Lung (tissue), 12 donors: ENCODE measurements around the gene MOB4. TPM values are rescaled to one million over a fixed set of nuclear protein-coding genes. Genes with fewer than 3 reads are reported as not detected.

Experiments used
- ATAC-seq: fragments of 200-7000 bp; cut with Tn5 transposase; one replicate; pipeline ENCODE4 v1.9.1; 2020; ENCODE audit warnings: moderate number of reproducible peaks; ENCODE audit not compliant: insufficient read depth, low FRiP score
- DNase-seq, 3 donors: peaks; one replicate each; pipeline ENCODE4 v3.0.0-alpha.2; 2013 to 2017
- H3K27ac ChIP-seq, 2 donors: one replicate each; pipeline ENCODE4 v1.5.1; 2013; ENCODE audit warnings: mild to moderate bottlenecking in 2 of 2, moderate library complexity in 2 of 2, control low read depth in 1 of 2, inconsistent platforms in 1 of 2, low read depth in 1 of 2, low read length in 1 of 2
- H3K27me3 ChIP-seq, 3 donors: one replicate each; pipeline ENCODE4 v1.5.1; 2013; ENCODE audit warnings: low read length in 2 of 3; ENCODE audit not compliant: control insufficient read depth in 3 of 3, insufficient read depth in 3 of 3
- H3K36me3 ChIP-seq, 4 donors: one replicate each; pipeline ENCODE4 v1.5.1; 2013; ENCODE audit warnings: low read length in 4 of 4, mild to moderate bottlenecking in 1 of 4, moderate library complexity in 1 of 4; ENCODE audit not compliant: control insufficient read depth in 4 of 4, insufficient read depth in 4 of 4
- H3K4me1 ChIP-seq, 5 donors: one replicate each; pipeline ENCODE4 v1.5.1; 2013; ENCODE audit warnings: low read length in 5 of 5, mild to moderate bottlenecking in 2 of 5, moderate library complexity in 1 of 5; ENCODE audit not compliant: control insufficient read depth in 5 of 5, insufficient read depth in 5 of 5
- H3K4me3 ChIP-seq: one replicate; pipeline ENCODE4 v1.5.1; 2013; ENCODE audit warnings: mild to moderate bottlenecking, control low read depth, moderate library complexity
- H3K9ac ChIP-seq, 2 donors: one replicate each; pipeline ENCODE4 v1.5.1; 2013; ENCODE audit warnings: low read length in 2 of 2, control low read depth in 1 of 2; ENCODE audit not compliant: insufficient read depth in 1 of 2
- H3K9me3 ChIP-seq, 4 donors: one replicate each; pipeline ENCODE4 v1.5.1; 2013; ENCODE audit warnings: low read length in 3 of 4, mild to moderate bottlenecking in 1 of 4, moderate library complexity in 1 of 4; ENCODE audit not compliant: control insufficient read depth in 4 of 4, insufficient read depth in 3 of 4
- WGBS, 2 donors: extraction: QIAGEN DNeasy Blood & Tissue Kit; methylation state at CpG; one replicate each; pipeline ENCODE4 v1.1.7; 2013; 5-methylcytosine and 5-hydroxymethylcytosine counted together
- polyA plus RNA-seq, 2 donors: library from polyadenylated mRNA; stranded (reverse); fragments of 200-250 nt; gene quantifications; one replicate each; pipeline ENCODE4 v1.2.1, GENCODE V29; 2013
- total RNA-seq, 2 donors: library from RNA; depleted of rRNA in 1 of 2; stranded (reverse); fragments of >200 nt in 1 of 2; gene quantifications; one replicate each; pipeline ENCODE4 v1.2.1, GENCODE V29; 2014 to 2021
- TF ChIP-seq, protein P1 (sequence below): IDR thresholded peaks from 2 replicates; pipeline ENCODE4 v1.5.1; 2012; ENCODE audit warnings: mild to moderate bottlenecking; ENCODE audit errors: control extremely low read depth, extremely low read depth
- donor health status: control.
- donor health status: control.
- donor health status: Bipolar disorder and iron deficiency.
- donor health status: healthy.
- donor health status: DM: yes; HTN: yes; CAD: no.

Gene MOB4
- total and polyA plus RNA-seq, 4 donors: 18.9 to 48.1 (median 26.0) TPM

DNA sequence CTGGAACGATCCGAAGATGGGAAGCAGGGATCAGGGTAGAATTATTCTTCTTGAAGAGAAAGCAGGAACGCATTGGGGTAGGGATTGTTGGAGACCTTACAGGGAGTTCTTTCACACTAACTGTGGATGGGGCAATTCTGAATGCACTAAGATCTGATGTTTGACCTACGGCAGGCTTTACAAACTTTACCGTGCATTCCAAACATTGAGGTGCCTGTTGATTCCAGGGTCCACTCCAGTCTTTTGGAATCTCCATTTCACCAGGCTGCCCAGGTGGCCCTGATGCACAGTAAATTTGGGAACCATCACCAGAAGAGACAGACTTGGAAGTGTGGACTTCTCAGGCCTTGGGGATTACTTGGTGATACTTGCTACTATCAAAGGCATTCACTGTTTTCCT is 82.6 kb downstream of the MOB4 start:
- ATAC-seq (no peak), DNase-seq (no peak)
- no peaks in the 10 kb centered on the region for H3K27me3 ChIP-seq
- WGBS, 2 donors: 93 to 97% methylated on average over 5 of the region's 5 CpGs
- no peak overlapping the region for H3K4me3 ChIP-seq
- H3K36me3 ChIP-seq: peaks cover 0 to 14% (median 7%) of the 10 kb centered on the region in 4 donors
- TF ChIP-seq, protein P1, sequence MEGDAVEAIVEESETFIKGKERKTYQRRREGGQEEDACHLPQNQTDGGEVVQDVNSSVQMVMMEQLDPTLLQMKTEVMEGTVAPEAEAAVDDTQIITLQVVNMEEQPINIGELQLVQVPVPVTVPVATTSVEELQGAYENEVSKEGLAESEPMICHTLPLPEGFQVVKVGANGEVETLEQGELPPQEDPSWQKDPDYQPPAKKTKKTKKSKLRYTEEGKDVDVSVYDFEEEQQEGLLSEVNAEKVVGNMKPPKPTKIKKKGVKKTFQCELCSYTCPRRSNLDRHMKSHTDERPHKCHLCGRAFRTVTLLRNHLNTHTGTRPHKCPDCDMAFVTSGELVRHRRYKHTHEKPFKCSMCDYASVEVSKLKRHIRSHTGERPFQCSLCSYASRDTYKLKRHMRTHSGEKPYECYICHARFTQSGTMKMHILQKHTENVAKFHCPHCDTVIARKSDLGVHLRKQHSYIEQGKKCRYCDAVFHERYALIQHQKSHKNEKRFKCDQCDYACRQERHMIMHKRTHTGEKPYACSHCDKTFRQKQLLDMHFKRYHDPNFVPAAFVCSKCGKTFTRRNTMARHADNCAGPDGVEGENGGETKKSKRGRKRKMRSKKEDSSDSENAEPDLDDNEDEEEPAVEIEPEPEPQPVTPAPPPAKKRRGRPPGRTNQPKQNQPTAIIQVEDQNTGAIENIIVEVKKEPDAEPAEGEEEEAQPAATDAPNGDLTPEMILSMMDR: no peak
- no peak overlapping the region for H3K27ac ChIP-seq
- H3K9ac ChIP-seq: no peak overlapping the region
- no peaks in the 10 kb centered on the region for H3K9me3 ChIP-seq
- H3K4me1 ChIP-seq: no peaks in the 10 kb centered on the region

DNA sequence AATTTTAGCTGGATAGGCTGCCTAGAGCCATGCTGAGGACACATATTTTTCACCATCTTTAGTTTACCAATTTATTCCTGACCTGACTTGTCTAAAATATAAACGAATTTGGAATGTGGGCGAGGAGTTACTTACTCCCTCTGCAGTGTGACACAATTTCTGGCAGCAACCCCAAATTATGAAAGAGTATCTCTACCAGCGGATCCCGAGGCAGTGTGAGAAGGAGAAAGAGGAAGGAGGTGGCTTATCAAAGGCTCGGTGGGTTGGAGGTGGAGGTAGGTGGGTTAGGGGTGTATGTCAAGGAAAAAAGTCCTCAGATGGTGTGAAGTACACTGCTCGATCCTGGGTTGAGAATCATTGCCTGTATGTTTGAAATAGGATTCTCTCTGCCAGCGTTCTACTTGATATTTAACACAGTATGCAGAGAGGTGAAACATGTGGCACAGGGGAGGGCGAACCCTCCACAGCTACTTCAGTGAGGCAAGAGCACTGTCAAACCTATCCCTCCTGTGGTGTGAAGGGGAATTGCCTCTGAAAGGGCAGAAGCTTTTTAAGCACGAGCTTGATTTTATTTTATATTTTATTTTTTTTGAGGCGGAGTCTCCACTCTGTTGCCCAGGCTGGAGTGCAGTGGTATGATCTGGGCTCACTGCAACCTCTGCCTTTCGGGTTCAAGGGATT is 83.6 kb downstream of the MOB4 start:
- ATAC-seq: peak; percentile 50

DNA sequence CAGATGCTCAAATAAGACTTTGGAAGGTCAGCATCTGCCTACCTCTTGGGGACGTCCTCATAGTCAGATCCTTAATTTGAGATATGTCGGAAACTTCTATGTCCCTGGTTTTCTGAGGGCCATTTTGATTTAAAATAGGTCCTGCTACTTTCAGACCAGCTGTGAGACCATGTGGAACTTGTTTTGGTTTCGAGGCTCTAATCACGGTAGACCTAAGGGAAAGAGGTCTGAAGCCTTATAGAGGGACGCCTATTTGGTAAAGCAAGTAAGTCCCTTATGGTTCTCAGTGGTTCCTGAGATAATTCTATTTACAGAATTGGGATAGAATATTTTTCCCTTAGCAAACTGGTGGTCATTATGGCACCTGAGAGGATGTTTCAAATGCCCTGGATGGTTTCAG is 84.4 kb downstream of the MOB4 start:
- Histone ChIP-seq H3K9ac (no peak overlapping the region), H3K4me3 (no peak overlapping the region), H3K27ac (no peak overlapping the region), H3K9me3 (no peaks in the 10 kb centered on the region), H3K36me3 (peaks cover 0 to 9% (median 6%) of the 10 kb centered on the region in 4 donors), H3K27me3 (no peaks in the 10 kb centered on the region), H3K4me1 (no peaks in the 10 kb centered on the region)
- ATAC-seq (no peak), DNase-seq (no peak)
- 93 to 96% methylated on average over 5 of the region's 5 CpGs for WGBS, 2 donors
- TF ChIP-seq, protein P1: no peak

More for the DNA sequence above, 83.6 kb downstream of the MOB4 start:
- H3K27me3 ChIP-seq: no peaks in the 10 kb centered on the region
- WGBS, 2 donors: 30 to 44% methylated on average over 11 of the region's 11 CpGs
- no peak overlapping the region for H3K4me3 ChIP-seq
- H3K4me1 ChIP-seq: no peaks in the 10 kb centered on the region
- DNase-seq: peak in 2 of 3 donors; percentile 19 to 41
- H3K9ac ChIP-seq: no peak overlapping the region
- peak overlapping the region in 1 of 2 donors; percentile 40 for H3K27ac ChIP-seq
- no peaks in the 10 kb centered on the region for H3K9me3 ChIP-seq
- peaks cover 0 to 14% (median 7%) of the 10 kb centered on the region in 4 donors for H3K36me3 ChIP-seq
- TF ChIP-seq, protein P1: no peak
